HG03442 (cell line): Measurements from ENCODE around the gene FOXN3.

Experiments used
- ATAC-seq: cut with Tn5 transposase; IDR thresholded peaks from one replicate; pipeline ENCODE4 v1.9.1; 2021; ENCODE audit warnings: mild to moderate bottlenecking, moderate library complexity; ENCODE audit not compliant: unreplicated experiment

Gene FOXN3

DNA sequence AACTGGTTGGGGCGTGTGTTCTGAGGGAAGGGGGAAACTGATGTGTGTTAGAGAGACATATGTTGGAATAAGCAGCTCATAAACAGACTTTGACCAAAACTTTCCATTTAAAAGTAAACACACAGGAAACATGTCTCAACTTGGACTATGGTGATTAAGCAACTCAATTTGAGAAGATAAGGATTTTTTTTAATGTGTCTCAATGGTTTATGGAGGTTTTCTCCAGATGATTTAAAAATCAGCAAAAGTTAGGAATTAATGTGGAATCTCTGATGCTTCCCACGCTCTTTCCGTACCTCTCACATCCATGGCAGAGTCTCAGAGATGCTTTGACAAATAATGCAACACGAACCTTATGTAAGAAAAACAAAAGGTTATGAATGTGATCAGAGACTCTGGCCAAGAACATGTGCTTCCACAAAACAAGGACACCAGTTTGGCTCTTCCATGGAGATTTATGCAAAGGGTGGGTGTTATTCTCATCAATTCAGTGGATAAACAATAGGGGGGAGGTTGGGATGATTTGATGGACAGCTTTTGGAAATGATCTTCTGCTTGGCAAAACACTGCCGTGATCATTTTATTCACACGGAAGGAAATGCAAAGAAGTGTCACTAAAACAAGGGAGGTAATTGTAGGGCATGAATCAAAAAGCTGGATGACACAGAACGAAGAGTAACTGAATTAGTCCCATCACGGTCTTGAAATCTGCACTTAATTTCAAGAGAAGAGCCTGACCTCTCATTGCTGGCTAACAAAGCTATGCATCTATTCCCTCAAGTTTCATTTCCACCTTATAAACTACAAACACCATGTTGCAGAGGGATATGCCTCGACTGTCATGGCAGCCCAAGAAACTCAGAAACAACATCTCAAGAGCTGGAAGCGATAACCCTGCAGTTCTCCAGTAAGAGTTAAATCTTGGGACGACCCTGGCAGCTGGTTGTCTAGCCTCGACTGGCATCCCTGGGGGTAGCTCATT lies 76.5 kb downstream of the FOXN3 start:
- ATAC-seq: no peak

DNA sequence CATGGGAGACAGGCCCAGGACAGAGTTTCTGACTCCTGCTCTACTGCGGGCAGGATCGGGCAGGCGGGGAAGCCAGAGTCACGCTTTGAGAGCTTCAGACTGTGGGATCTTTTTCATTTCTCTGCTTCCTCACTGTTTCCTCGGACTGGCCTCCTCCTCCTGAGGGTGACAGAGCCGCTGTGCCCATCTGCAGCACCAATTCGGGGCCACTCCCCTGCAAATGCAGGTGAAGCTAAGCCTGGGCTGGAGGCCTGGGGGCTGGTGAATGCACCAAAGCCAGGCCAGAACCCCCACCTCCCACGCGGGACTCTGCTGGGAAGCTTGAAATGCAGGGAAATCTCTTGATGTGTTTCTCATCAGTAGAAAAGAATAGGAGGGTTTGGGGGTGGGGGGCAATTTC lies 77.5 kb downstream of the FOXN3 start:
- ATAC-seq: no peak

DNA sequence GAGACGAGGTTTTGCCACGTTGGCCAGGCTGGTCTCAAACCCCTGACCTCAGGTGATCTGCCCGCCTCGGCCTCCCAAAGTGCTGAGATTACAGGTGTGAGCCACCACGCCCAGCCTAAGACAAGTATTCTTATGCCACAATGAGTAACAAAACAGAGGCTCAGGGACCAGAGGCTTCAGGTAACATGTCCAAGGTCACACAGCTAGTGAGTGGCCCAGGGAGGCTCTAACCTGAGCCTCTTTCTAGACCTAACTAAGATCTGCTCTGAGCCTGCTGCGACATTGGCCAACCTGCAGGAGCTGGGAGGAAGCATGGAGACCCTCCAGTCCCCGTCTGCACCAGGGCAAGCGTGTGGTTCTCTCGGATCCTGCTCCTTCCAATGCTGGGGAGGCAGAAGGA lies 77.9 kb downstream of the FOXN3 start:
- ATAC-seq: no peak

DNA sequence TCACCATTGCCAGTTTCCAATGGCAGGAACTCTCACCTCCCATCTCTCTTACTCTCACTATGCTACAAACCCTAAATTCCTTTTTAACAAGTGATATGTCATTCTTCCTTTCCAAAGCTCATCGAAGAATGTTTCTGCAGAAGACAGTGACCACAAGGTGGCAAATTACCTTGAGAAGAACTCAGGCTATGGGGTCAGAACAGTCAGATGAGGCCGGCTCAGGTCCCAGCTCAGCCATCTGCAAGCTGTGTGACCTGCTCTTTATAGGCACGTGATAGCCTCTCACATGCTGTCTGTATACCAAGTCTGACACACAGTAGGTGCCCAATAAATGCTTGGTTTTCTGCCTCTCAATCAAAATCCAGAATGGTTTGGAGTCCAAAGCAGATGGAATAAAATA lies 80.7 kb downstream of the FOXN3 start:
- ATAC-seq: no peak

DNA sequence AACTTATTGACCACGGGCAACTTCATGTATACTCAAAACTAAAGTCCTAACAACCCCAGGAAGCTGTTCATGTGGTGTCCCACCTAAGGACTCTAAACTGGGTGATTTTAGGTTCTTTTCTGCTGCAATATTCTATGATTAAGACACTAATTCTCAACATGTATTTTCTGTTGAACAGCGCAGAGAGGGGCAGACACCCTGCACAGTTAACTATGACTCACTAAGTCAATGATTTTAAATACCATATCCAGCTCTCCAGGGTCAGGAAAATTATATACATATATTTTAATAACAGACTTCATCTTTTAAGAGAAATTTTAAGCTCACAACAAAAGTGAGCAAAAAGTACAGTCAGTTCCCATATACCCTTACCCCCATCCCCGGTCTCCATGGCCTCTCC lies 85.0 kb downstream of the FOXN3 start:
- ATAC-seq: no peak

DNA sequence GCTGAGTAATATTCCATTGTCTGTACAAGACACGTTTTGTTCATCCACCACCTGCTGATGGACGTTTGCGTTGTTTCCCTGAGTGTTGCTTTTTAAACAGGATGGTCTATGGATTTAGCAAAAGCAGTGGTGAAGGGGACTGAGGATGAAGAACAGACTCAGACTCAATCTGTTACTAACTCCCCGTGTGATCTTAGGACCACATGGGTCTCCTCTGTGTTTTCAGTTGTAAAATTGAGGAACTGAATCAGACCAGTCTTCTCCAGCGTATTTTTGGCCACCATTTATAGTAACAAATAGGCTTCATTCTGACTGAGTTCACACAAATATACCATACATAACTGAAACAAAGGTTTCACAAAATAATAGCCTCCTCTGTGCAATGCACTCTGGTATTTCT lies 85.6 kb downstream of the FOXN3 start:
- ATAC-seq: peak; percentile 81

DNA sequence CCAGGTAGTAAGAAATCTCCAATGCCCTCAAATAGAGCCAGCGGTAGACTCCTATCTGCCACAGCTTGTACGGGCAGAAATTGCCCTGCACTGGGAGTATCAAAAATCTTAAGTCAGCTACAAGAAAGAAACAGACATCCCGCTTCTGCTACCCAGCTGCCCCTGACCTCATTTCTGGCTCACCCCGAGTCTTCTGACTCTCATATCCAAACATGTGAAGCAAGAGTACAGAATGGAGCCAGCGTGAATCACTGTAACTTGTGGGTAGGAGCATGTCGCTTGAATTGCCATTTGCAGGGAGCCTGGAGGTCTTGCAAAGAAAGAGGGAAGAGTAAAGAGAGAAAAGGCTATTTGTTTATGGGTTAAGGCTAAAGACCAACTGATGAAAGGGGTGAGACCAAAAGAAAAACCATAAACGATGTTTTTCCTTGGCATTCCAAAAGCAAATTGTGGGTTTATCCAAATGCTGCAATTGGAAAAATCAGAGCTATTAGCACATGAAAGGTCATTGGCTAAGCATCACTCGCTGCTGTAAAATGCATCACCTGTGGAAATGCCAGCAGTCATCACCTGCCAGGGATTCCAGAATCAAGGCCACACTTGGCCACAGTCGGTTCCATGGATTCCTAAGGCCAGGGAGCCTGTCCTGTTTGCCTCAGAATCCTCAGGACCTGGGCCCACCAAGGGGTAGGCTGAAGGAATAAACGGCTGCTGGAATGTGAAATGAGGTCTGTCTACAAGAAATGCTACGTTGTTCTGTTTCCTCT lies 86.6 kb downstream of the FOXN3 start:
- ATAC-seq: no peak

DNA sequence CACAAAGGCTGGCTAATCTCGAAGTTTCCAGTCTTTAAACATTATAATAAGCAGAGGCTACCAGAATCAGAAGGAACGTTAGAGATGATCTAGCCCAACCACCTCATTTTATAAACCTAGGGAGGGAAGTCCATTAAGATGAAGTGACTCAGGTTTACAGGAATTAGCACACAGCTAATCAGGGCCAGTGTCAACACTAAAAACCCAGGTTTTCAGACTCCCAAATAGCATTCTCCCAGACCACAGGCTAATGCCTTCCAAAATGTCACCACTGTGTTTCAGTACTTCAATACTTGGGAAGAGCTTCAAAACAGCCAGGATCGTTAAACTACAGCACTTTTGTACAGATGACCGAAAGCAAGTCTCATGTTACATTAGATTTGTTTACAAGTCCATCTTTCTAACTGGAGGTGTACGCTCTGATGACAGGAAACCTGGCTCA lies 89.2 kb downstream of the FOXN3 start:
- no peak for ATAC-seq

DNA sequence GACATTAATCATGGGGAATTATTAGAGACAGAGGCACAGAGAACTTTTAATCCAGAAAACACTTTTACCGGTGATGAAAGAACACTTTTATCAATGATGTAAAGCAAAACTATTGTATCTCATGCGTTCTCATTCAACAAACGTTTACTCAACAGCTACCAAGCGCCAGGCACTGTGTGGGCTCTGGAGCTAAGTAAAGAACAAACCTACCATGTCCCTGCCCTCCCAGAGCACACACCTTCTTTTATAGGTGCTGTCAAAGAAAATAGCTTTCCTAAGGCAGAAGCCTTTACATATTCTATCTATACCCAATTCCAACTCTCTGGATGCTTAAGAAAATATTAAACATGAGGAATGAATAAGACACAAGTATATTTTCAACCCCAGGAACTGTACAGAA lies 91.1 kb downstream of the FOXN3 start:
- ATAC-seq: no peak

DNA sequence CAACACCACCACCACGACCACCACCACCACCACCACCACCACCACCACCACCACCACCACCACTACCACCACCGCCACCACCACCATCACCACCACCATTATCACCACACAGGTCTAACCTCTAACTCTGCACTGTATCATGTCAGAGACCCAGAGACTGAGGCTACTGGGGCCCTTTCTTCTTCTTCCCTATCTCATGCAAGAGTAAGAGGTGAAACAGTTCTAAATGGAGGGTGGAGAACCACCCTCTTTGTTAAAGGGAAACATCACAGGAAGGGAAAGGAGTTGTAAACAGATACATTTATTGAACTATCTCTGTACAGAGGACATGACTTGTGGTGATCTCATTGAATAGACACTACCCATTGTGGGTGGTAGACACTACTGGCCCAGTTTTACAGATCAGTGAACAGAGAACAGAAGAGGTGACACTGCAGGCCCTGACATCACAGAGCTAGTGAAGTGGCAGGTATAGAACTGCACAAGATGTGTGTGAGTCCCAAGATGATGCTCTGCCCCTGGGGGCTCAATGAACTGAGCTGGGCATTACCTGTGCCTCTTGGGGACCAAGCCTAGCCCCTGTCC lies 91.6 kb downstream of the FOXN3 start:
- no peak for ATAC-seq

DNA sequence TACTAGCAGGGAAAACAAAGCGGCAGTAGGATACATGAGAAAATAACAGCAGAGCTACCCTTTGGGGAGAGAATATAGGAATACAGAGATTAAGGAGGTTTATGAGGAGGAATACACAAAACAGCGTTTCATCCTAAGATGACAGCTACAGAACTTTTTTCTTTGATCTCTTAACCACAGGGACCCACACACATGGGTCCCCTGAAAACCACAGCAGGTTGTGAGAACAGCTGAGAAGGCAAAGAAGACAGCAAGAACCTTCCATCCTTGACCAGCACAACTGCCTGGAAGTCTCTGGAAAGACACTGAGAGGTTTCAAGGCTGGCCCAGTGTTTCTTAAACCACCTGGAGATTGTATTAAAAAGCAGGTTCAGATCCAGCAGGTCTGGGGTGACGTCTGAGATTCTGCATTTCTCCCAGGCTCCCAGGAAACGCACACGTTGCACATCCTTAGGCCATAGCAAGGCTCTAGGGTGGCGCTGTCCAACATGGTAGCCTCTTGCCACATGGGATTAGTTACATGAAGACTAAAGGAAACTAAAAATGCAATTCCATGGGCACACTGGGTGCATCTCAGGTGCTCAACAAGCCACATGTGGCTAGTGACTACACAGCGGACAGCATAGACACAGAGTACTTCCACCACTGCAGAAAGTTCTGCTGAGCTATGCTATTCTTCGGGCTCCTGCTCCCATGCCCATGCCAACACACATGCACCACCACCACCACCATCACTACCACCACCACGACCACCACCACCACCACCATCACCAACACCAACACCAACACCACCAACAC lies 92.3 kb downstream of the FOXN3 start:
- ATAC-seq: peak; percentile 66

DNA sequence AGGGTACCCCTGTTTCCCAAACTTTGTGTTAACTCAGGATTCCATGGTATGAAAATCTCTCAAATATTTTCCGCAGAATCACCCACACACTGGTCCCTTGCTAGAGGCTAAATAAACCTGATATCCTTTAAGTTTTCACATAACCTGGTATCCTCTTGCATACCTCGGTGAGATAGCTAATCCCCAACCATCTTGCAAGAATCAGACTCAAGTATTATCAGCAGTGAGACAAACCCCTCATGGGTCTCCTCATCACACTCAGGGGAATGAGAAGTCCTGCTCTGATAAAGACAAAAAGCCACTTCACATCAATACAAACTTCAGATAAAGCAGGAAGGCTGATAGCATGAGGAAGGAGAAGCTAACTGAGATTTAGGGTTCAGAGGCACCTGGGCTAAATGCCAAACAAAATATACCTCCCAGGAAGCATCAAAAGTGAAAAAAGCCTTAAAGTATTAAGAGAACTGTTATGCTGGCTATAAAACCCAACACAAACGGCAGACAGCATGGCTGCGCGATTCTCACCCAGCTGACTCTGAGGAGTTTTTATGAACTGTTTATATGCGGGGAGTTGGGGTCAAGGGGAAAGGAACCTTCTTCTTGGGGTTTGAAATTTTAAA lies 96.5 kb downstream of the FOXN3 start:
- ATAC-seq: no peak

DNA sequence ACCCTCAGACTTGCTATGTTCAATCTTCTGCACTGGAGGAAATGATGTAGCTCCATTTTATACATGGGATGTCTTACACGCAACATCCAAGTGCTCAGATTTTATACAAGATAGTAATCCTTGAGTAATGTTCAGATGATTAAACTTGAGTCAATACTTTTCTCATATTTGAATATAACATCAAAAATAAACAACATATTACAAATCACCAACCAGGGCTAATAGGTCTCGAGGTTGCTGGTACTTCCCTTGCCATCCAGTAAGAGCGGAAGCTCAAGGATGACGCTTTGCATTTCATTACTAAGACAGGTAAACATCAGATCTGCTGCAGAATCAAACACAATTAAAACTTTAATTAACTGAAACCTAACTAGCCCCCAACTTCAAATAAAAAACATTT lies 97.3 kb downstream of the FOXN3 start:
- ATAC-seq: no peak

DNA sequence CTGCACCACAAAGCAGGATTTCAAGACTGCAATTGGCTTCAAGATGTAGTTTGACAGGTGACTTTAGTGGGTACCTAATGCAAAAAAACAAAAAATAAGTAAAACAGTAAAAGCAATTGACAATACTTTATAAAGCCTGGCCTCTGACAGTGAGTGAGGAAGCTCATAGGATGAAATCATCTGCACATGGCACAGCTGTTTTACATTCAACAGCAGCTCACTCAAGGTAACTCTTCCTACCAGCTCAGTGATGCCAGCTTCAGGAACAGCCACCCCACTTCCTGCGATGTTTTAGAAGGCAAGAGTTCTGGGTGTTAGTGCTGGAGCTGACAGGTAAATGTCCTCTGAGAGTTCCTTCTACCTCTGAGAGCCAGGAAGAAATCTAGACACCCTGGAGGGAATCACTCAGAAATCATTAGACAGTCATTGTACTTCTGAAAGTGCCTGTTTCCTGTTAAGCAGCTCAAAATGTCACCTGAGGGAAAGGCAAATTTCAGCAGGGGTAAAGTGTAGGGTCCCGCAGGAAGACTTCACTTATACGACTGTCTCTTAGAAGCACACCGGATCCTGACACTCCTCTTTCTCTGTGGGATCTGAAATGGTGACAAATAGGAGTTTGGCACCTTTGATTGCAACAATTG lies 99.9 kb downstream of the FOXN3 start:
- peak; percentile 78 for ATAC-seq

DNA sequence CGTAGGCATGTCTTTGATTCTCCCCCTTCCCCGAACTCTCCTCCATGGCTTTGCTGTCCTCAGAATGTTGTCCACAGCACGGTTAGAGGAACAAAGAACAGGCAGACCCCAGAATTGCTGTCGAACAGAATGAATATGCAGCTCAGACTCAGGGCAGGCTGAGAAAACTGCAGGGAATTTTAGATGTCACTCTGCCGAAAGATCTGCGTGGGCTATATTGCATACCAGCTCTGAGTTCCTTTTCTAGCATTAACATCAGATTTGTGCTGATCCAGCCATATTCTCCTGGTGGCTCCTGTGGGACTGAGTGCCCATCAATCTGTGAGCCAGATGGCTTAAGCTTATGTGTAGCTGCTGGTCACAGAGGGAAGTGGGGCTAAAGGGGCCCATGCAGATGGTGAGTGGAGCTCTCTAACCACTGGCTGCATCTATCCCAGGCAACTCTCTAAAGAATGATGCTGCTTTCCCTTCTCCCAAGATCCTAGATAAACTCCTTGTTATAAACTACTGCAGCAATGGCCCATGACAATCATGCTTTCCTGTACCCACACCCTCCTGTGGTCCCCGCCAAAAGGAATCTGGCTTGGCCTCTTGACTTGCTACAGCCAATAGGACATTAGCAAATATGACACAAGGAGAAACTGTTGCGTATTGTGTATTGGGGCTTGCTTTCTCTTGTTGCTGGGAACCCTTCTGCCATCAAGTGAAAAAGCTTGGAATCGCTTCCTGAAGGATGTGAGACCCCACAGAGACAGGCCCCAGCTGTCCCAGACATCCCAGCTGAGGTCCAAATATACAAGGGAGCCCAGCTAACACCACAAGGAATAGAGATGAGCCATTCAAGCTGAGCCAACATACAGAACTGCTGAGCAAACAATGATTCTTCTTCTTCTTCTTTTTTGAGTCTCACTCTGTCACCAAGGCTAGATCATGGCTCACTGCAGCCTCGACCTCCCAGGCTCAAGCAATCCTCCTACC lies 101.3 kb downstream of the FOXN3 start:
- no peak for ATAC-seq

DNA sequence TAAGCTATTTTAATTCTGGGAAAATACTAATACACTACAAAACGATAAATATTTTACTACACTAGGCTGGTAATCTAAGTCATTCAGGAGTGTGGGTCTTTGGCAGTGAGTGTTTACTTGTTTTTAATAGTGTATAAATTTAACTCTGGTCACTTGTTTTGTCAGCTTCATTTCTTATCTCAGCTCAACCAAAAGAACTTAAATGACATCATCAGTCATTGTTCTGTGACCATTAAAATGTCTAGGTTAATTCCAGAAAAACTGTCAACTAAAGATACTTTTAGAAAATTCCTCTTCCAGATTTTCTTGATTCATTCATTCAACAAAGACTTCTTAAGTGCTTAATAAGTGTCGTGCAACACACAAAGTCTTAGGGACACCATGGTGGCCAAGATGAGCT lies 102.8 kb downstream of the FOXN3 start:
- ATAC-seq: no peak

DNA sequence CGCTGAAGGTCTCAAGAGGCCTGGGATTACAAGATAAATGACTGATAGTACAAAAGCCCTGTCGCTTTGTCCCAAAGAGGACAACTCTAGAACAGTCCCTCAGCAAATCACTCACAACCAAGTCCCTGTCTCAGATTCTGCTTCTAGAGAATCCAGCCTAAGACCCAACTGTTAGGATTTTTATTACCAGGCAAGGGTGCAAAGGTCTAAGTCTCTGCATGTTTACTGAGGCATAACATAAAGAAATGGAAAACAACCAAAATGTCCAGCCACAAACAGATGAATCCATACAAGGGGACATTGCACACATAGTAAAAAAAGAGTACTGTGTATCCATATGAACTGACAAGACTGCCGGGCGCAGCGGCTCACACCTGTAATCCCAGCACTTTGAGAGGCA lies 104.1 kb downstream of the FOXN3 start:
- no peak for ATAC-seq

DNA sequence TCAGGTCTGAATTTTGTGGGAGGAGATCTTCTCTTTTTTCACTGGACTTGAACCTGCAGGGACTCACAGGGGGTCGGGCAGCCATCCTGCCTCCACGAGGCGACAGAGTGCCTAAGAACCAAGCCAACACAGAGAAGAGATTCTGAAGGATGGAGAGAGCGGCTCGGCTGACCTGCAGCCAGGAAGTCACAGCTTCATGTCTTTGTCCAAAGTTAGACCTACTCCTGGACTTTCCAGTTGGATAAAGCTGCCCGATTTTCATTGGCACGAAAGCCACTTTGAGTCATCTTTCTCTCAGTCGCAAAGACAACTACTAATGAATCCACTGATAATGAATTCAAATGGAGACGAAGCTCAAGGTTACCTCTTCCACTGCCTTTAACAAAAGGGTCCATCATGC lies 106.8 kb downstream of the FOXN3 start:
- ATAC-seq: no peak
